Stimulated activated CD4-positive, alpha-beta T cell treated with anti-CD3 and anti-CD28 coated beads, Interleukin-2, amount 100 ng/mL, for 4 hours (primary cell): ENCODE results near the gene OSBPL3.

Source experiments
- DNase-seq: peaks from one replicate; pipeline ENCODE4 v3.0.0-alpha.2; 2020; ENCODE audit warnings: low read depth

OSBPL3 gene

DNA sequence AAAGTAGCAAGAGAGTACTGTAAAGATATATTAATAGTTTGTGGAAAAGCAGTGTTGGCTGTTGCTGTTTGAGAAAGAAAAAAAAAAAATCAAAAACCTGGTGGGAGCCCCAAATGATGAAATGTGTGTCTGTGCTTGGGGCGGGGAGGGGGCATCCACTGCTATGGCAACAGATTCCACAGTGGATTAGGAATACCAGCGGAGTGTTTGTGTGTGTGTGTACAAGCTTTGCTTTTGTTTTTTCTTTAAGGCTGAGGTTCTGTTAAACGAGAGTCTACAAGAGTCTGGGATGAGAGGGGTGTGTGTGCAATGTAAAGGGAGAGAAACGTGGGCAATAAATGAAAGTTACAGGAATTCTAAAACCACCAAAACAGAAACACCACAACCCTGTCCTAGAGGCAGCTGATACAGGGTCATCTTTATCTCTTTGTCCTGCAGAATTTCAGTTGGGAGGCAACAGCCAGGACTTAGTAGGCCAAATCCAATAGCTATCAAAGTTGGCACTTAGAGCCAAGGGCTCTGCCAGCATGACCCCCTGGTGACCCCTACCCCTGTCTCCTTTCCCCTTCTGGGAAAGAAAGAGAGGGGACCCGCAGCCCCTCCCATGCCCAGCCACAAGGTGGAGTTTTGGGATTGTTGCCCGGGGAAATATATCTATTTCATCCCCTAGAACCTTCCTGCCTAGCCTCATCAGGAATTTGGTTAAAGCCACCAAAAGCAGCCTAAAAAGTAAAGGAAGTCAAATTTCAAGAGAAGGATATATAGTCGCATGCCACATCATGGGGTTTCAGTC lies 85.4 kb downstream of the OSBPL3 start:
- DNase-seq, result no peak

- DNase-seq, result no peak
Measured at GRCh38 chr7:24891311-24891735, 88.7 kb downstream of the OSBPL3 start.

DNA sequence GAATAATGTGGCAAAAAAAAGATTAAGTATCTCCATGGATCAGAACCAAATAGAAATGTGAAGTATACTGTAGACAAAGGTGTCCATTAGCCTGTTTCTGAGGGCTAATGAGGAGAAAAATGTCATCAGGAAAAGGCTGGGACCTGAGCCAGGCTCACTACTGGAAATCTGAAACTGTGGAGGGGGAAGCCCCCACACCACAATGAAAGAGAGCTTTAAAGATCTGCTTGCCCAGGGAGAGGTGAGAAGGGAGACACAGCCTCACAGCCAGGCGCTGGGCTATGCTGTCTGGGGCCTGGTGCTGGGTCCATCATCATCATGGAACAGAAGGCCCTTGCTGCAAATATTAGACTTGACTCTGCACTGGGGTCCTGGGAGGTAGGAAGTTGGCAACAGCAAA lies 90.4 kb downstream of the OSBPL3 start:
- no peak for DNase-seq

DNA sequence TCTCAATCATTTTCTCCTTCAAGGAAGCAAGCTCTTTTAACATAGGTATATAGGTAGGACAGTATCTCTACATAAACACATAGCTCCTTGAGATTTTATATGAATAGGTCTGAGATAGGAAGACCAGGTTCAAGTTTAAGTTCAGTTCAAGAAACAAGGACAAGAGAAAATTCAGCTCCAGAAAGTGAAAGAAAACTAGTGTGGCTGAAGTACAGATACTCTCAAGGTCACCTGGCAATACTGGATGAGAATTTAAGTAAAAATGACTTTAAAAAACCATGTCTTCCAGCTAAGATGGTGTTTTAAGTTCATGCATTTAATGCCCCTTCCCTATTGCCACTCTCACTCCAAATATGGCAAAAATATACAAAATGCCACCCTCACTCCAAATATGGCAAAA lies 91.3 kb downstream of the OSBPL3 start:
- no peak for DNase-seq

GRCh38 chr7:24885716-24886115 lies 94.3 kb downstream of the OSBPL3 start:
- DNase-seq, result no peak

DNA sequence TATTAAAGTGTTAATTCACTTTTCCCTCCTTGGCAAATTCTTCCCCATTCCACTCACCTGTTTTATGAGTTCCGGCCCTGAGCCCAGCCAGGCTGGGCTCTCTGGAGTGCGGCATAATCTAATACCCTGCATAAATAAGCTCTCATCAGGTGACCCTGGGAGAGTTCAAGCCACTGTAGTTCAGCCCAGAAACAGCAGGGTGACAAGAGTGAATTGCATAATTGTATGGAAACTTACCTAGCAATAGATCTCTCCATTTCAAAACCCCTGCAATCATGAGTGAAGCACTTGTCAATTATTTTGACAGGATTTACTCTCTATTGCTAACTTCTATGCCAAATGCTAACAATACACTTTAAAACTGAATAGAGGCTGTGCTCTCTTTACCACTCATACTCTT lies 94.7 kb downstream of the OSBPL3 start:
- no peak for DNase-seq

DNA sequence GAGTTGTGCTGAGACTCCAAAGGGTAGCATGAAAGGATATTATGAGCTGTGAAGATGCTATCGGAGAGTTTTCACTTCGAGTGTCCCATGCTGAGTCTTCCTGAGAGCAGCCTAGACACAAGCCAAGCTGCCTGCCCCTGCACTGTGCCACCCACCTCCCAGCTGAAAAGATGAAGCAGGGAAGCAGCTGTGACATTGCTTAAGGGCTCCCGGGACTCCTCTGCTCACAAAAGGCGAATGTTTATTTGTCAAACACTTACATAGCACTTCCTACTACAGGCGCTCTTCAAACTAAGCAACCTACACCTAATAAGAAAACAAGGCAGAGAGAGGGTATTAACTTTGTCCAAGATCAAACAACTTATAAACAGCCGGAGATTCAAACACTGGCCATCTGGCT lies 95.6 kb downstream of the OSBPL3 start:
- DNase-seq, result no peak

DNA sequence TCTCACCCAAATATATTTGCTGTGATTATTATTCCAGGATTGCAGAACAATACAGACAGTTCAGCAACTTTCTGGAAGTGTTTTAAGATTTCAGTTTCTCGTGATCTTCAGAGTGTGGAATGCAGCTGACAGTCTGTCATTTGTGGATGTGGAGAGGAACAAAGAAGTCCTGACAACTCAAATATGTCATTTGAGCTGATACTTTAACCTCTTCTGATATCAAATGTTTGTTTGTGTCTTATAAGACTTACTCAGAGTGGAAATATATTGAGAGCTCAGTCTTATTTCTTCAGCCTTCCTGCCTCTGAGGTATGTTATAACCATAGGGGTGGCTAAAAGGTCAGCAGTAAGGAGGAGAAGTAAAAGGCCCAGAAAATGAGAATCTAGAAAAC lies 96.4 kb downstream of the OSBPL3 start:
- DNase-seq, result no peak

DNA sequence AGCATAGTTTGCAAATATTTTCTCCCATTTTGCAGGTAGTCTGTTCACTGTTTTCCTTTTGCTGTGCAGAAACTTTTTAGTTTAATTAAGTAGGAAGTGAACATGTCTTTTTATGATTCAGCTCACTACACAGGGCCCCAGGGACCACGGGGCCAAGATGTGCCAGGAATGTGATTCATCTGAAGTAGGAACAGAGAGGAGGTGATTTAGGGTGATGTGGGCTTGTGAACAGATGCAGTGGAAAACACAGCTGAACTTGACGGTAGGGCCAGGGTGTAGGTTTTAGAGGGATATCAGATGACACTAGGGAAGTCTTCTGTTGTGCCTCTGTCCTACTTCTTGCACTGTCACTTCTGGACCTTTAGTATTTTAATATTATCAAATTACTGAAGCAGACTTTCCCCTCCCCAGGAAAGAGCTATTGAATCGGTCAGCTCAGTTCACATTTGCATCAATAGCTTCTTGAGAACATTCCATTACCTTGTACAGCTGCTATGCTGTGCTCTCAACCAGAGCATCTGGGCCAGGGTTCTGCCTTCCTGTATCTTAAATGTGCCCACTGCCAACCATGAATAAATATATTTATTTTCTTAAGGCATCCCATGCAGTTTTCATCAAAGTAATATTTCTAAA lies 96.9 kb downstream of the OSBPL3 start:
- no peak for DNase-seq

DNA sequence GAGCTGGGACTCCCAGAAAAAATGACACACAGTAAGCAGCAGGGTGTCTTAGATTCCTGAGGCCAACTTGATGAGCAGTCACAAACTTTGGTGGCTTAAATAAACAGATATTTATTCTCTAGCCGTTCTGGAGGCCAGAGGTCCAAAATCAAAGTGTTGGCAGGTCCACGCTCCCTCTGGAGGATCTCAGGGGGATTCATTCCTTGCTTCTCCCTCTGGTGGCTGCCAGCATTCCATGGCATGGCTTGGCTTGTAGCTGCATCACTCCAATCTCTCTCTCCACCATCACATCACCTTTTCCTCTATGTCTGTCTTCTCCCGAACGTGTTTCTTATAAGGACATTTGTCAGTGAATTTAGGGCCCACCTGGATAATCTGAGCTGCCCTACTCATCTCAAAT lies 98.4 kb downstream of the OSBPL3 start:
- no peak for DNase-seq

- no peak for DNase-seq
Measured at GRCh38 chr7:24880886-24881285, 99.1 kb downstream of the OSBPL3 start.

DNA sequence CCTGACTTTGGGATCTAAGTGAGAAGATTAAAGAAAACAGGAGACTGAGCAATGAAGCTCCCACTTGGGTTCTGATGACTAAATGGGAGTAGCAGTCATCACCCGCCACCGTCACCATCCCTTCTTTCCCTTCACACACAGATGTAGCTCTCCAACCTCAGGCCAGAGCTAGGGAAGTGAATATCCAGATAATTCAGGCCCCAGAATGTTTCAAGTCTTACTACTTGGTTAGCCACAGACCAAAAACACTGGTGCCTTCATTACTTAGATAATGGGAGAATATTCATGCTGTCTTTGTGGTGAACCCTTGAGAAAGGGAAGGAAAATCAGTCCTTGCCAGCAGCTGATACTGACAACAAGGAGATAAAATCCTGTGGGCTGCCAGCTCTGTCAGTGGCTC lies 100.7 kb downstream of the OSBPL3 start:
- DNase-seq, result no peak

- DNase-seq, result peak; percentile 5
Measured at GRCh38 chr7:24877790-24878311, 102.1 kb downstream of the OSBPL3 start.

GRCh38 chr7:24874791-24875190 lies 105.2 kb downstream of the OSBPL3 start:
- no peak for DNase-seq

DNA sequence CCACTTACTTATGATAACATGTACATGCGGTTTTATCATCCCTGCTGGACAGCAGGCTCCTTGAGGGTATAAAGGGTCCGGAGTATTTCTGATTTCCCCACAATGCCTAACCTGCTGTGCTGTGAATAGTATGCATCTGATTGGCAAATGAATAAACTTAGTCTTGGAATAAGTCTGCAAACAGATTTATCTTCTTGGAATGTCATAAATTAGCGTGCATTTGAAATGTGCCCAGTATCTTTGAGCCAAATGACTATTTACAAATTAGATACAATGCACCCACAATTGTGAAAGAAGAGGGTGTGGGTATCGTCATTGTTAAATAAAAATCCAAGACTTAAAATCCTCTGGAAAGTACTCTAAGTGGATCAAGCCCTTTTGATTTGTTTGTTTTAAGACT lies 106.0 kb downstream of the OSBPL3 start:
- no peak for DNase-seq

DNA sequence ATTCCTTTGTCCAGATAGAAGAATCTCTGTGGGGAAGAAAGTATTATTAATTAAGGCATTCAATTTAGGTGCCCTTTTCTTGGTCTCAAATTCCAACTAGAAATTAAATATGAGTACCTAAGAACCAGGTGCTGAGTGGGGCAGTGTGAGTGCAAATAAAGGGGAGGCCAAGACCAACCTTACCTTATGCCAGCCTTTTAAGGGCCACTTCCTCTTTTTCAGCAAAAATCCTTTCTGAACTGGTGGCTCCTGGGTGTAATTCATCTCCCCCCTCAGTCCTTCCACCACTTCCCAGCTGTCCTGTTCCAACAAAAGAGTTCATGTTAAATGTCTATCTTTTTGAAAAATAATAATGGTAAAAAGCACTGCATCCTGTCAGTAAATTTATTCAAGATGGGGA lies 108.2 kb downstream of the OSBPL3 start:
- no peak for DNase-seq

DNA sequence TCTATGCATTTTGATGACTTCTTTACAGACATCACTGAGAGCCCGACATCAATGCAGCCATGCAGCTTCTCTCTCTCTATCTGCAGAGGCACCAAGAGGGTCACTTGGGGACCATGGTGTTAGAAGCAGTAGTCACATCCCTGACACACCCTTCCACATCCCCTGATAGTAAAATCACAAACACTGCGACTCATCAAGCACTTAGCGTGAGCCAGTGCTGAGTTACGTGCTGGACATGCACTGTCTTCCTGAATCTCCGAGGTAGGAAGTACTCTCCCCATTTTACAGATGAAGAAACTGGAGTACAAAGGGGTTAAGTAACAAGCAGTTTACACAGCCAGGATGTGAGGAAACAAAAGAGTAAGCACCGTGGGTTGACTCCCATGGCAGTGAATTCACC lies 109.2 kb downstream of the OSBPL3 start:
- no peak for DNase-seq

DNA sequence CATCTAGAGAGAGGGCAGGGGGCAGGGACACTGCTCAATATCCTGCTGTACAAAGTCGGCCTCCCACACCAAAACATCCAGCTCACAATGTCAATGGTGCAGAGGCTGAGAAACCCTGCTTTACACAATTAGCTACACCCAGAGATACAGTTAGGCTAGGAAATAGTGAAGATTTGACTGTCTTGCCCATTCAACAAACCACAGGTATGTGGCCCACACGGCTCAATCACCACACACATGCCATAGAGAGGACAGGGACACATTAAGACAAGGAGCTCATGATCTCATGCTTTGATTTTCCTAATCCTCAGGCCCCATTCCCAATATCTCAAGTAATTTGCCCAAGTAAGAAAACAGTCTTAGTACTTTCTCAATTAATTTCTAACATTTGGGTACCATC lies 110.4 kb downstream of the OSBPL3 start:
- no peak for DNase-seq

DNA sequence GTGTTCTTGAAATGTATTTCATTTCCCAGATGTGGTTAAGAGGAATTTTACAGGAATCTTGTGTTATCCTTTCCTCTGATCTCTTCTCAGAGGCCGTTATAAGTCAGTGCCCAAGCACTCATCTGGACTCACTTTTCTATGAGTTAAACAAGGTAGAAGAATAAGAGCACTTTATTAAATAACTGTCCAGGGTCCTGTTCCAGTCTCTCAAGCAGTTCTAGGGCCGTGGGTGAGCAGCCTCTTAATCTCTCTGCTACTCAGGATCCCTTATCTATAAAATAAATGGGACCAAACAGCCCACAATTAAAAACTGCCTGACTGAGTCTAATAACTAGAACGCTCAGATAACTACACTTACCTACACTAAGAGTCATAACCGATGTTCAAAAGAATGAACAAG lies 111.2 kb downstream of the OSBPL3 start:
- no peak for DNase-seq

DNA sequence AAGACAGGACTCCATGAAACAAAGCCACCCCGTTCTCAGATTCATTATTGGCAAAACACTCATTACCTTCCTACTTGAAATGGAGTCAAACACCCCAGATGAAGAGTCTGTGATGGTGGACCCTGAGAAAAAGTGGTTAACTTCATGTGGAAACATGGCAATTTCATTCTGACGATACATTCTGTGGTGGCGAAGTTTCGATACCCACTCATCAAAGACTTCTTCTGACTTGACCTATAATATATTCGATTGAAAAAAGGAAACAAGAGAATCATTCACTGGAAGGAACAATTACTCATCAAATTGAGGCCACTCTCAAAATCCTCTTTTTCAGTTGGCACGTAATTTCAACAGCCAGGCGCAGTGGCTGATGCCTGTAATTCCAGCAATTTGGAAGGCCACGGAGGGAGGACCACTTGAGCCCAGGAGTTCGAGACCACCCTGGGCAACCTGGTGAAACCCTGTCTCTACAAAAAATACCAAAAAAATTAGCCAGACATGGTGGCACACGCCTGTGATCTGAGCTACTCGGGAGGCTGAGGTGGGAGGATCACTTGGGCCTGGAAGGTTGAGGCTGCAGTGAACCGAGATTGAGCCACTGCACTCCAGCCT lies 113.9 kb downstream of the OSBPL3 start:
- no peak for DNase-seq

- DNase-seq, result no peak
Measured at GRCh38 chr7:24864214-24864817, 115.7 kb downstream of the OSBPL3 start.

GRCh38 chr7:24863626-24864025 lies 116.4 kb downstream of the OSBPL3 start:
- no peak for DNase-seq

DNA sequence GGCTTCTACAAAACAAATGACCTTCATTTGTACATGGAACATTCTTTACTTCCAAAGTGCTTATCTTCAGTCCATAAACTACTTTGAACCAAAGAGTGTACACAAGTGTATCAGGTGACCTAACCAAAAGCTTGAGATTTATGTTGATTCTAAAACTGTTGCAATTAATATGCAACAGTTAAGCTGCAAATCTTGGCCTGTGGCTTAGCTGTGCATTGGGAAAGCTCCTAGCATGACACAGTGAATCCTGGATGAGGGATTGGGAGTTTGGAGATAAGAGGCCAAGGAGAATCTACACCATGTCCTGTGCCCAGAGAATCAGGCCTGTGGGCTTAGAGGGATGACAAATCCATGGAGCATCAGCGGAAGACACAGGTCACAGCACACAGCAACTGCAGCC lies 117.5 kb downstream of the OSBPL3 start:
- no peak for DNase-seq
